Keratinocyte (primary cell): ENCODE data around the gene NDN.

Source experiments
- CTCF ChIP-seq, 3 experiments: IDR thresholded peaks in 1 of 3; conservative IDR thresholded peaks in 1 of 3; optimal IDR thresholded peaks in 1 of 3; 2 replicates in 2 of 3; 3 replicates in 1 of 3; pipeline versions ENCODE3 to v1.5.1; 2011; ENCODE audit warnings: low read length in 3 of 3, mild to moderate bottlenecking in 3 of 3, moderate library complexity in 2 of 3, control low read depth in 1 of 3, inconsistent platforms in 1 of 3; ENCODE audit not compliant: insufficient read depth in 2 of 3; ENCODE audit errors: extremely low read depth in 1 of 3
- EZH2 ChIP-seq: IDR thresholded peaks from one replicate; pipeline ENCODE4 v1.6.1; 2012; ENCODE audit warnings: inconsistent platforms, mild to moderate bottlenecking, low read length, moderate library complexity

- TF ChIP-seq CTCF (optimal IDR thresholded peaks at IDR 0.05 in 1 of 3, IDR thresholded peaks at IDR 0.05 in 1 of 3, conservative IDR thresholded peaks at IDR 0.05 in 1 of 3; ENCODE audit: extremely low read depth in 1 of 3, insufficient read depth in 2 of 3, low read length in 3 of 3) (no peak), EZH2 (no peak)
Measured at GRCh38 chr15:23671481-23671880, 15.6 kb downstream of the NDN start.
